ENCODE data around the gene PROCA1. TPM values are rescaled to one million over a fixed set of nuclear protein-coding genes. Genes with fewer than 3 reads are reported as not detected.

The PROCA1 gene
- total and polyA plus RNA-seq, 2 of the 13 experiments (the other 11 are each of a cell fraction or from before 2014, with no cell fraction given) = 0.73 to 1.5 TPM

DNA sequence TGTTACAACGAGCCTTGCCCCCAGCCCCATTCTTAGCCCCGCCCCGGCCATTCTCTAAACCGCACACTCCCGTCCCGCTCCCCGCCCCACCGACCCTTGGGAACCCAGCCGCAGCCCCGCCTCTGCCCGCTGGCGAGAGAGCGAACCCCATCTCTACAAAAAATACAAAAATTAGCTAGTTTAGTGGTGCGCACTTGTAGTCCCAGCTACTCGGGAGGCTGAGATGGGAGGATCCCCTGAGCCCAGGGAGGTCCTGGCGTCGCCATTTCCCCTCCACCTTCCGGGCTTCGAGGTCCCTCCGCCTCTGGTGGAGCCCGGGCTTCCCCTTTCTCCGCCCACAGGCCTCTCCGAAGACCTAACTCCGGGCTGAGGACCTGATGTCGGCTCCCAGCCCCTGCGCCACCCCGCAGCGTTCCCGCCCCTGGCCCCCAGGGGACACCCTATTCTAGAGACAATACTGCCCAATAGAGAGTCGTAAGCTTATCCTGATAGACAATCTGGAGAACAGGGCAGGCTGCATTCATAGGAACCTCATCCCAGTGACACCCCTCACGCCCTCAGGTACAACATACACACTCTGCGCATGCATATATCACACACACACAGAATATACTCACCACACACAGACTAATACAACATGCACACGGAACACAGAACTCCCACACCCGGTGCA lies 480 bp upstream of the PROCA1 start:
- ChIA-PET CTCF (ENCODE audit: low intra/inter-chr PET ratio, low total read pairs) (interaction anchor here (0.6 kb wide), 1 partner anchor 38 kb away, joined by 3 read pairs; no protein-coding TSS in a partner anchor), POLR2A (interaction anchor here (1.6 to 10.8 kb wide), 6 partner anchors 9 to 32 kb away, joined by 5 to 220 read pairs (median 38); partner anchors contain the start of genes NEK8, RPL23A, TLCD1 and TRAF4)
- H3K79me2 ChIP-seq (ENCODE audit: insufficient read depth, low read length) = no peaks in the 10 kb centered on the region
- H3K4me2 ChIP-seq (ENCODE audit: low read depth, low read length) = peak overlapping the region; percentile 40; the same call in 1 of the 2 replicates
- BruUV-seq (replicated peaks) = no TSS peak
- H3K36me3 ChIP-seq (replicated peaks in 1 of 2; ENCODE audit: control insufficient read depth in 1 of 2, insufficient read depth in 2 of 2, low read length in 2 of 2) = no peaks in the 10 kb centered on the region
- H3K4me3 ChIP-seq (replicated peaks in 1 of 3; ENCODE audit: insufficient read depth in 1 of 3, low read depth in 2 of 3, low read length in 3 of 3) = no peak overlapping the region
- no peak overlapping the region for H2AFZ ChIP-seq (ENCODE audit: low read length)
- H3K27ac ChIP-seq (ENCODE audit: extremely low read length, insufficient read depth, low read length) = no peak overlapping the region
- H4K20me1 ChIP-seq (ENCODE audit: insufficient read depth, low read length) = no peaks in the 10 kb centered on the region
- peaks cover 2 to 3% of the 10 kb centered on the region in 2 experiments; a peak in 2 of 5 replicates for H3K27me3 ChIP-seq (ENCODE audit: control insufficient read depth in 1 of 2, insufficient read depth in 2 of 2, low read length in 2 of 2)
- TF ChIP-seq ZNF282 (IDR thresholded peaks at IDR 0.05; ENCODE audit: partially characterized antibody) = no peak
- 0 out of 2 replicates have a peak, but pooled peaks have one; percentile 9 for TF ChIP-seq ATF7-NPFF (CRISPR knock-in tag; IDR thresholded peaks at IDR 0.05; ENCODE audit: low read depth)
- intact Hi-C loops (cut with micrococcal nuclease; ENCODE audit: unreplicated experiment) (no loop called here), in situ Hi-C loops (cut with HindIII; ENCODE audit: extremely low pct_ligation_motif_present, low pct_unique_long_range_greater_than_20kb) (no loop called here)
- DNase-seq (ENCODE audit: low spot score) (no peak), FAIRE-seq (no peak), ATAC-seq (peak; percentile 8; the same call in 2 of the 3 replicates)
- H3K4me1 ChIP-seq (ENCODE audit: insufficient read depth, low read length) = peaks cover 47% of the 10 kb centered on the region
- no peaks in the 10 kb centered on the region for H3K9me3 ChIP-seq (ENCODE audit: low read length)
- H3K9ac ChIP-seq (ENCODE audit: insufficient read depth, low read depth, low read length) = no peak overlapping the region
- WGBS (ENCODE audit: low lambda C conversion rate) = 77% methylated on average over 31 of the region's 34 CpGs

- BruUV-seq (replicated peaks) = no TSS peak
- intact Hi-C loops (cut with micrococcal nuclease; ENCODE audit: unreplicated experiment) (no loop called here), in situ Hi-C loops (cut with HindIII; ENCODE audit: extremely low pct_ligation_motif_present, low pct_unique_long_range_greater_than_20kb) (no loop called here)
- peak overlapping the region; percentile 65 to 76 (median 67) for H3K4me3 ChIP-seq (replicated peaks in 1 of 3; ENCODE audit: insufficient read depth in 1 of 3, low read depth in 2 of 3, low read length in 3 of 3)
- WGBS (ENCODE audit: low lambda C conversion rate) = 12% methylated on average over 35 of the region's 74 CpGs
- no peaks in the 10 kb centered on the region for H4K20me1 ChIP-seq (ENCODE audit: insufficient read depth, low read length)
- H3K4me1 ChIP-seq (ENCODE audit: insufficient read depth, low read length) = peaks cover 47% of the 10 kb centered on the region
- no peaks in the 10 kb centered on the region for H3K36me3 ChIP-seq (replicated peaks in 1 of 2; ENCODE audit: control insufficient read depth in 1 of 2, insufficient read depth in 2 of 2, low read length in 2 of 2)
- H3K9me3 ChIP-seq (ENCODE audit: low read length) = no peaks in the 10 kb centered on the region
- H2AFZ ChIP-seq (ENCODE audit: low read length) = no peak overlapping the region
- peak; percentile 91 for ATAC-seq
- peak; percentile 86 for DNase-seq (ENCODE audit: low spot score)
- ChIA-PET CTCF (ENCODE audit: low intra/inter-chr PET ratio, low total read pairs) (no interaction called here), POLR2A (interaction anchor here (0.6 to 10.8 kb wide), 18 partner anchors 10 to 198 kb away, joined by 3 to 220 read pairs (median 6); partner anchors contain the start of genes BLTP2, ERAL1, NEK8 and RPL23A)
- peak; percentile 54 for FAIRE-seq
- H3K79me2 ChIP-seq (ENCODE audit: insufficient read depth, low read length) = no peaks in the 10 kb centered on the region
- H3K27me3 ChIP-seq (ENCODE audit: control insufficient read depth in 1 of 2, insufficient read depth in 2 of 2, low read length in 2 of 2) = peaks cover 0 to 2% of the 10 kb centered on the region in 2 experiments; a peak in 2 of 5 replicates
- H3K4me2 ChIP-seq (ENCODE audit: low read depth, low read length) = peak overlapping the region; percentile 99
- H3K27ac ChIP-seq (ENCODE audit: extremely low read length, insufficient read depth, low read length) = peak overlapping the region; percentile 99
- H3K9ac ChIP-seq (ENCODE audit: insufficient read depth, low read depth, low read length) = peak overlapping the region; percentile 92
- TF ChIP-seq ZNF446 (CRISPR knock-in tag; IDR thresholded peaks at IDR 0.05) = peak; percentile 27; the same call in 1 of the 2 replicates
- no peak for TF ChIP-seq CBX2 (IDR thresholded peaks at IDR 0.05; ENCODE audit: low read depth, low read length)
- no peak for TF ChIP-seq CBX2 (CRISPR knock-in tag; IDR thresholded peaks at IDR 0.05; ENCODE audit: low read depth)
- peak; percentile 8; the same call in 1 of the 2 replicates for TF ChIP-seq ELF1 (CRISPR knock-in tag; IDR thresholded peaks at IDR 0.05)
- peak; percentile 84 for TF ChIP-seq AGO2 (optimal IDR thresholded peaks at IDR 0.05; ENCODE audit: low read depth, low read length)
- no peak for TF ChIP-seq REXO4 (CRISPR knock-in tag; IDR thresholded peaks at IDR 0.05; ENCODE audit: borderline replicate concordance)
- TF ChIP-seq SCMH1 (CRISPR knock-in tag; IDR thresholded peaks at IDR 0.05; ENCODE audit: borderline replicate concordance) = no peak
- peak; percentile 71; the same call in 1 of the 2 replicates for TF ChIP-seq SAFB2 (CRISPR knock-in tag; IDR thresholded peaks at IDR 0.05; ENCODE audit: borderline replicate concordance, low read depth)
- TF ChIP-seq GMEB2 (CRISPR knock-in tag; IDR thresholded peaks at IDR 0.05; ENCODE audit: low read depth) = no peak
- TF ChIP-seq SAP130 (CRISPR knock-in tag; IDR thresholded peaks at IDR 0.05; ENCODE audit: low read depth) = peak; percentile 74
- TF ChIP-seq ZNF496 (CRISPR knock-in tag; IDR thresholded peaks at IDR 0.05; ENCODE audit: insufficient replicate concordance) = no peak
- TF ChIP-seq ZNF883 (CRISPR knock-in tag; IDR thresholded peaks at IDR 0.05; ENCODE audit: not compliant biosample characterization) = peak; percentile 81
- TF ChIP-seq SIN3A (IDR thresholded peaks at IDR 0.05; ENCODE audit: borderline replicate concordance, low read depth, low read length) = peak; percentile 49; the same call in 1 of the 2 replicates
Measured at GRCh38 chr17:28710861-28711722, 596 bp downstream of the PROCA1 start.

All from HepG2 (cell line).